ENCODE measurements around the gene ARHGAP45.
A peak's percentile ranks its signal among the peaks of the same experiment; 100 is the strongest.
"Not testable (repeated sequence)": the region's sequence is repeated elsewhere in the genome, so short reads cannot be mapped to it uniquely, and the experiment has no call there.

The ARHGAP45 gene, protein sequence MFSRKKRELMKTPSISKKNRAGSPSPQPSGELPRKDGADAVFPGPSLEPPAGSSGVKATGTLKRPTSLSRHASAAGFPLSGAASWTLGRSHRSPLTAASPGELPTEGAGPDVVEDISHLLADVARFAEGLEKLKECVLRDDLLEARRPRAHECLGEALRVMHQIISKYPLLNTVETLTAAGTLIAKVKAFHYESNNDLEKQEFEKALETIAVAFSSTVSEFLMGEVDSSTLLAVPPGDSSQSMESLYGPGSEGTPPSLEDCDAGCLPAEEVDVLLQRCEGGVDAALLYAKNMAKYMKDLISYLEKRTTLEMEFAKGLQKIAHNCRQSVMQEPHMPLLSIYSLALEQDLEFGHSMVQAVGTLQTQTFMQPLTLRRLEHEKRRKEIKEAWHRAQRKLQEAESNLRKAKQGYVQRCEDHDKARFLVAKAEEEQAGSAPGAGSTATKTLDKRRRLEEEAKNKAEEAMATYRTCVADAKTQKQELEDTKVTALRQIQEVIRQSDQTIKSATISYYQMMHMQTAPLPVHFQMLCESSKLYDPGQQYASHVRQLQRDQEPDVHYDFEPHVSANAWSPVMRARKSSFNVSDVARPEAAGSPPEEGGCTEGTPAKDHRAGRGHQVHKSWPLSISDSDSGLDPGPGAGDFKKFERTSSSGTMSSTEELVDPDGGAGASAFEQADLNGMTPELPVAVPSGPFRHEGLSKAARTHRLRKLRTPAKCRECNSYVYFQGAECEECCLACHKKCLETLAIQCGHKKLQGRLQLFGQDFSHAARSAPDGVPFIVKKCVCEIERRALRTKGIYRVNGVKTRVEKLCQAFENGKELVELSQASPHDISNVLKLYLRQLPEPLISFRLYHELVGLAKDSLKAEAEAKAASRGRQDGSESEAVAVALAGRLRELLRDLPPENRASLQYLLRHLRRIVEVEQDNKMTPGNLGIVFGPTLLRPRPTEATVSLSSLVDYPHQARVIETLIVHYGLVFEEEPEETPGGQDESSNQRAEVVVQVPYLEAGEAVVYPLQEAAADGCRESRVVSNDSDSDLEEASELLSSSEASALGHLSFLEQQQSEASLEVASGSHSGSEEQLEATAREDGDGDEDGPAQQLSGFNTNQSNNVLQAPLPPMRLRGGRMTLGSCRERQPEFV

DNA sequence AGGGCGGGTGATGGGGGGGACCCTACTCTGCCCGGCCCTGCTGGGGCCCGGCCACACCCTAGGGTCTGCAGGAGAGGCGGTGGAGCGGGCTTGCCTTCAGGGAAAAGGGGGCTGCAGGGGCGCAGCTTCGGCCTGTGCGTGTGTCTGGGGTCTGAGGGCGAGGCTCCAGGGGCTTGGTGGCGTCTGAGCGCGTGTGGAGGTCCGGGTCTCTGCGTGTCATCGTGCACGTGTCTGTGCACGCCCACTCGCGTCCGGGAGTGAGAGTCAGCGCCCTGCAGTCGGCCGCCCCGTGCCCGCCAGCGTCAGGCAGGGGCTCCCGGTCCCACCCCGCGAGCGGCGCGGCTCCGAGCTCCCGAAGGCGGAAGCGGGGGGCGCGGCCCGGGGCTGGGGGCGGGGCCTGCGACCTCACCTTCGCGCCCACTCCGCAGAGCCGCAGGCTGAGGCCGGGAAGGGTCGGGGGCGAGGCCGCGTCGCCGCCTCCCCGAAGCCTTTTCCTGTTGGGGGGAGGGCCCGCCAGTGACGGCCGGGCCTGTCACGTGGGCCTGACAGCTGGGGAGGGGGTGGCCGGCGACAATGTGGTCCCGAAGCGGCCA, at the start of gene ARHGAP45:
Gene ARHGAP45, plus strand, starts transcription at position 420 of the 593 bp plus-strand sequence. CDS start 239 bp downstream, outside the sequence.
- DNase-seq: peak; percentile 47

DNA sequence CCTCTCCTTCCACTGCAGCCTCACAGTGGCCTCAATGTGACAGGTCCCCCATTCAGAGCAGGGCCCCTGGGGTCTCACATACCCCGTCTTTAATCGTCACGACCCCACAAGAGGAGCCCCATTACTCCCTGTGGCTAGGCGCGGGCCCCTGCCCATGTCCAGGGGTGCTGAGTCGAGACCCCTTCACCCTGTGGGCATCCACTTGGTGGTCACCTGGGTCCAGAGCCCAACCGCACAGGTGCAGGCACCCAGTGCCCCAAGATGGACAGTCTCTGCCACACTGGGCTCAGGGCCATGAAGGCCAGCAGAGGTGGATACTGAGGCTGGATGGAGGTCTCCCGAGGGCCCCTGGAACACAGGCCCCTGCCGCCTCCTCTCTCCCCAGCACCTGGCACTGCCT, 49.1 kb upstream of the ARHGAP45 start:
- no peak for DNase-seq

DNA sequence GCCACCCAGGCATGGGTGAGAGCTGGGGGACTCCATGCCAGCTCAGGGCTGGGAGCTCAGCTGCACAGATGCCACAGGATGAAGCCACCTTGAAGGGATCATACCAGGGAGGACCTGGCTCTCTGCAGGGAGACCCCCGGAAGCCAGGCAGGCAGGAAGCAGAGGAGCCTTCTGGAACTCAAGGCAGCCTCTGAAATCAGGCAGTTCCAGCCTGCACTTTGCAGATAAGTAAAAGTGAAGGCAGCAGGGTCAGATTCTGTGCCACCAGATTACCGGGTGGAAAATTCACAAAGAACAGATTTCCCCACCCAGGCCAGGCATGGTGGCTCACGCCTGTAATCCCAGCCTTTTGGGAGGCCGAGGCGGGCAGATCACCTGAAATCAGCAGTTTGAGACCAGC, 48.6 kb upstream of the ARHGAP45 start:
- DNase-seq: no peak

DNA sequence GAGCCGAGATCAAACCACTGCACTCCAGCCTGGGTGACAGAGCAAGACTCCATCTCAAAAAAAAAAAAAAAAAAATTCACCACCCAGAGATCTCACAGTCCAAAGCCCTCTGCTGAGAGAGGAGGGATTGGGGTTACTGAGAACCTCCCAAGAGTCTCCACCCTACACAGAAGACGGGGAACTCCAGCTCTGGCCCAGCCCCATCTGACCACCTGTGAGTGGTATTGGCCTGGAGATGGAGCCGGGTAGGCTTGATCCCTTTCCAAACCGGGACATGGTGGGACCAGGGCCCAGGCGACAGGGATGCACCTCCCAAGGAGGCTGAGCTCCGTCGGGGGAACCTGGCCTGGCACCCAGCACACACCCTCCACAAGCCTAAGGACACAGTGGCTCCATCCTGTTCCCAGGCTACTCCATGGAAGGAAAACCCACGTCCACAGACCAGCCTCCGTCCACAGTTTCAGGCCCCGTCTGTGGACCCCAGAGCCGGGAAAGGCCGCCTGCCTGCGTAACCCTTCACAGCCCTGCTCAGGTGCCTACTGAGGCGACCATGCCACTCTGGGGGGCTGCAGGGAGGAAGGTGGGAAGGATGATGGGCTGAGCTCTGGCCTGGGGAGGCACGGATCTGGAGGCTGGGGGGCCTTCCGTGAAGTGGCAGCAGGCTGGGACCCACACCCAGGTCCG, 47.9 kb upstream of the ARHGAP45 start:
- no peak for DNase-seq

DNA sequence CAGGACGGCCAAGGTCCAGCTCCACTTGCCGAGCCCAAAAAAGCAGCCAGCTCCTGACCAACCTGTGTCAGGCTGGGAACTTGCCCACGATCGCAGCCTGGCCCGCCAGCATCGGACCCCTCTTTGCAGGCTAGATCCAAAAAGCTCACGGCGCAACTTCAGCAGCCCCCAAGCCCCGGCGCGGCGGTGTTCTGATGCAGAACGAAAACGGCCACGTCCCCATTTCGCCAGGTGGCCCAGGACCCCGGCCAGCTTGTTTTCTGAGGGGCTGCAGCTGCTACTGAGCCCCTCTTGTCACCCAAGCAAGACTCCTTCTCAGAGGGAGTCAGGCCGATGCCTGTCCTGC, 47.4 kb upstream of the ARHGAP45 start:
- DNase-seq: no peak

DNA sequence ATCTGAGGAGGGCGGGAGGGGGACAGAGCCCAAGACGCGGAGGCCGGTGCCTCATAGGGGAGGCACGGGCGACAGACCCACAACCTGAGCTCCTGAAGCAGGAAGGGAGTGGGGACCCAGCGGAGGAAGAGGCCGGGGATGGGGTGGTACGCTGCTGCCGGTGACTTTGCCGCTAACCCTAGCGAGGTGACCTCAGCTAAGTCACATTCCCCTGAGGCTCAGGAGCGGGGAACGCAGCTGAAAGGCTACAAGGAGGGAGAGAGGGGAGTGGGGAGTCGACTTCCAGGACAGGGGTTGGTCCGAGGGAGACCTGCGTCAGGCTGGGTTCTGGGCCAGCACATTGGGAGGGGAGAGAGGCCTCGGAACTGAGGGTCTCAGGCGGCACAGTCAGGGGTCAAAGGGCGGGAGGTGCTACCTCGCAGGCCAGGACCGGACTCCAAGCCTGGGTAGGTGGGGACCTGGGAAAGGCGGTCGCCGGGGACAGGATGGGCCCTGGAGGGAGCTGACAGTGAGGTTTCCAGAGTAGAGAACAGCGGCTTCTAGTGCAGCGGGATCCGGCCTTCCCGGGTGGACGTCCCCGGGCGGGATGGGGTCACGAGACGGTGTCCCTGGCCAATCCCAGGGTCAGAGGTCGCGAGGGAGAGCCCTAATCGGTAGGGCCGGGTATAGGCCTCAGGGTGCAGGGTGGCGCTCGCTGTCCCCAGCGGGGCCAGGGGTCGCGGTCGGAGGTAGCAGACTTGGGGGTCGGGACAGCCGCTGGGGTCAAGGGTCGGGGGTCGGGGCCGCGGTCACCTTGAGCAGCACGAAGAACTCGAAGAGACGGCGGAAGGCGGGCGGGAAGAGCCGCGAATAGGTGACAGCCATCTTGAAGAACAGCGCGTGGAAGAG, 46.7 kb upstream of the ARHGAP45 start:
- DNase-seq: no peak

DNA sequence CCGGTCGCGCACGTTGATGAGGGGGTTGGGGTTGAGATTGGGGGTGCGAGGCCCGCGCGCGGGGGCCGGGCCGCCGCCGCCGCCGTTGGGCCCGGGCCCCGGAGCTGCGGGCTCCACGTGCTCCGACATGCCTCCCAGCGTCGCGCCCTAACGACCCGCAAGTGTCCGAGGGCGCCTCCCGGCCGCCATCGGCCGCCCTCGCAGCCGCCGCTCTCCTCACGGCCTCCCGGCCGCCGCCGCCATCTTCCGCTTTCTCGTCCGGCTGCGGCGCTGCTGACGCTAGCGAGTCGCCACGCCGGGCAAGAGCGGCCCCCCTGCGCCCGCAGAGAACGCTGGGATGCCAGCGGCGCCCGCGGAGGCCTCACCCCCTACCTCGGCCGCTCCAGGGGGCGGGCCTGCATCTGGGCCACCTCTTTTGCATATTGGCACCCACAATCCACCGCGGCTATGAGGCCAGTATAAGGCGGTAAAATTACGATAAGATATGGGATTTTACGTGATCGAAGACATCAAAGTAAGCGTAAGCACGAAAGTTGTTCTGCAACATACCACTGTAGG, 46.0 kb upstream of the ARHGAP45 start, which contains the start of gene TMEM259:
Gene TMEM259, minus strand, starts transcription at position 256 of the 558 bp plus-strand sequence. Its CDS starts 127 bp downstream, at position 129.
- peak; percentile 96 for DNase-seq

DNA sequence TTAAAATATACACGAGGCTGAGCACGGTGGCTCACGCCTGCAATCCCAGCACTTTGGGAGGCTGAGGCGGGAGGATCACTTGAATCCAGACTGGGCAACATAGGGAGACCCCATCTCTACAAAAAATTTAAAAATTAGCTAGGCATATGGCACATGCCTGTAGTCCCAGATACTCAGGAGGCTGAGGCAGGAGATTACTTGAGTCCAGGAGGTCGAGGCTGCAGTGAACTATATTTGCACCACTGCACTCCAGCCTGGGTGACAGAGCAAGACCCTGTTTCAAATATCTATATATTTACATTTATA, 43.1 kb upstream of the ARHGAP45 start:
- DNase-seq: not testable (repeated sequence)

DNA sequence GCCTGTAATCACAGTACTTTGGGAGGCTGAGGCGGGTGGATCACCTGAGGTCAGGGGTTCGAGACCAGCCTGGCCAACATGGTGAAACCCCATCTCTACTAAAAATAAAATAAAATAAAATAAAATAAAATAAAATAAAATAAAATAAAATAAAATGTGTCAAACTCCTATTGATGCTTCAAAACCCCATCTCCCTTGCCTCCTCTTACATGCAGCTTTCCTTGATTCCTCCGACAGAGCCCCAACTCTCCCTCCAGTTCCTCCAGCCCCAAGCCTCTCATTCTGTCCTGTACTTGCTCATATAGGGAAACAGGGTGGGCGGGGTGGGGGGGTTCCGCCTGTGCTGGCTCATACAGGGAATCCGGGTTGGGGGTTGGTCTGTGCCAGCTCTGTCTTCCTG, 41.9 kb upstream of the ARHGAP45 start:
- DNase-seq: not testable (repeated sequence)

DNA sequence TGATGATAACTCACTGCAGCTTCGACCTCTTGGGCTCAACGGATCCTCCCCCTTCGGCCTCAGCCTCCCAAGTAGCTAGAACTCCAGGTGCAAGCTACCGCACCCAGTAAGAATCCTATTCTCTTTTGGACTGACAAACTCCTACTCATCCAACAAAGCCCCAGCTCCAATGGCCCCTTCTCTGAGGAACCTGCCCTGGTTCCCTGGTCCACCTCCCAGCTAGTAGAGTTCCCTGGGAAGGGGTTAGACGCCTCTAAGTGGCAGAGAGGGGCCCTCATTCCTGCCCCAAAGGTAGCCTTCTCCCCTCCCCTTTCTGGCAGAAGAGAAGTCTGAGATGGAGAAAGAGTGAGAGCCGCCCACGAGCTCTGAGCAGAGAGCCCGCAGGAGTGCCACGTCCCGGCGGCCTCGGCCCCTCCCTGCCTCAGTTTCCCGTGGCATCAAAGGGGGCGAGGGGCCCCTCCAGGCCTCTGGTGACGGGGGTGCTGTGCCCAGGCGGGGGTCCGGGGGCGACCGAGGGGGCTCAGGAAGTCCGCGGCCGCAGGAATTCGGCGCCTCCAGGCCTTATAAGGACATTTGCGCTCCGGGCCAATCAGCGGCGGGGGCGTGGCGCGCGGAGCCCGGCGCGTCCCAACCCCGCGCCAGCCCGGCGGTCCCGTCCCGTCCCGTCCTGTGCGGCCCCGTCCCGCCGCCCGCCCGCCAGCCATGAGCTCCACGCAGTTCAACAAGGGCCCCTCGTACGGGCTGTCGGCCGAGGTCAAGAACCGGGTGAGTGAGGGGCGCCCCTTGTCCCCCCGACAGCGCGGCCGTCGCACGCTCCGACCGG, 40.8 kb upstream of the ARHGAP45 start, which contains the start of gene CNN2:
Gene CNN2, plus strand, starts transcription at position 649 of the 823 bp plus-strand sequence. Its CDS starts 54 bp downstream, at position 703.
- peak; percentile 25 for DNase-seq

DNA sequence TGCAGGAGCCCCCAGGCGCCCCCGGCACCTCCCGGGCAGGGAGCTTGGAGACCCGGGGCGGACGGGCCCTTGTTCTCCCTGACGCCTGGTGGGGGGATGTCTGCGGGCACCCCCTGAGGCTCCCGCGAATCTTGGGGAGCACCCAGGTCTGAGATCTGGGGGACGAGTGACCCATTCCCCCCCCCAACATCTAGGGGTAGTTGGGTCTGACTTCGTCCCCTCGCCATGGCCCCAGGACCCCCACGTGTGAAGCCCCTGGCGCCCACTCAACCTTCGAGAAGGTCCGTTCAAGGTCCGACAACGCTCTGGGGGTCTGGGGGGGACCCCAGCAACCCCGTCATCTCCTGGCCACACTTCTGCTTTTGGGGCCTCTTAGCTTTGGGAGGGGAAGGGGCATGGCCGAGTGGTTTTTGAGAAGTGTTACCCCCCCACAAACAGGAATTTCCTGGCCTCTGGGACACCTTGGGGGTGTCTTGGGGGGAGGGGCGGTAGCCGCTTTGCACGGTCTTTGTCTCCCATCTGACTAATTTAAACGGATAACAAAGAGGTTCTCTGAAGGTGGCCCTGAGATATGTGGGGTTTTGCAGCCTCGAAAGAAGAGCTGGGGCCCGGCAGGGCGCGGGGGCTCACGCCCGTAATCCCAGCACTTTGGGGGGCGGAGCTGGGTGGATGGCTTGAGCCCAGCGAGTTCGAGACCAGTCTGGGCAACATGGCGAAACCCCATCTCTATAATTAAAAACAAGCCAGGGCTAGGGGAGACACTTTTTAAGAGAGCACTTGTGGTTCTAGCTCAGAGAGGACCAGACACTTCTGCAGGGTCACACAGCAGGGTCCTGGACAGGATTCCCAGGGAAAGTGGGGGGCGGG, 40.0 kb upstream of the ARHGAP45 start:
- DNase-seq: peak; percentile 26

DNA sequence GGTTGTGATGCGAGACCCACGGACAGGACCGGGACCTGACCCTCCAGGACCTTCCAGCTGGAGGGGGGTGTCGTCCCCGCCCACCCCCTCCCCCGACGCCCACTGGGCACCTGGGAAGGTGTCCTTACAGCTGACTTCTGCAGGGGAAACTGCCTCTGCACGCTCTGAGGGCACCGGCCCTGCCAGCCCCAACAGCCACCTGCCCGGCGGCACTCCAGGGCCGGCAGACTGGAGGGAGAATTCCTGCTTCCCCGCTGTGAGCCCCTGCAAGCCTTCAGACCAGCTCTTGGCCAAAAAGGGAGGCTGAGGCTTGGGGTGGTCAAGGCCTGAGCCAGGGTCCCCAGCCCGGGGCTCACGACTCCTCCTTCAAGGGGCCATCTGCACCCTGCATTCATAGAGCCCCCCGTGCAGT, 39.3 kb upstream of the ARHGAP45 start:
- no peak for DNase-seq

DNA sequence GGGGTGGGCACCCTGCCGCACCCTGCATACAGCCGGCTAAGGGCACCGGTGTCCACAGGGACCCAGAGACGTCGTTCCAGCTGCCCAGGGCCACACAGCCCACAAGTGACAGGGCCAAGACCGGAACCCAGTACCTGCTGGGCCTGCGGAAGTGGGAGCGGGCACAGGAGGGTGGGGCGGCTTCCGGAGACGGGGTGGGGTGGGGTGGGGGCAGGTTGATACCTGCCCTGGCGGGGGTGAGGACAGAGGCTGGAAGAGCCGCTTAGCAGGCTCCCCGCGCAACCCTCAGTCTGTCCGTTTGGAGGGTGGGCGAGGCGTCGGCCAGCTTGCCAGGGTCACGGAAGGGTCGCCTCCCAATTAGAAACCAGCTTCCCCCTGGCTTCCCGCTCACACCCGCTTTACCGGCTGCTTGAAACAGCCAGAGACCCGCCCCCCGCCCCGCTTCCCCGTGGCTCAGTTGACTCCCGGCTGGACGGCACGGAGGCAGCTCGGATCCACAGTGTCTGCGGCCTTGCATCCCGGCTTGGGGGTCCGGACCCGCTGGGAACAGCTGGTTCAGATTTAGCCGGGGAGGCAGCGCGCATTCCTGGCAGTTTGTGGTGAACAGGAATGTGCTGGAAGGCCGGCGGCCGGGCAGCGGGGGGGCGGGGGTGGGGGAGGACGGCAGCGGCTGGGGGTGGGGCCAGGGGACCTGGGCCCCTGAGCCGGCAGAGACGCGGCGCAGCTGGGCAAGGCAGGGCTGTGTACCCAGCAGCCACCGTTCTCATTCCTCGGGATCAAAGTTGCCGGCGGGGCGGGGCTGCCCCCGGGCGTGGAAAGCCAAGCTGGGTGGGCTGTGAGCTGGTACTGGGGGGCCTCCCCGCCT, 38.7 kb upstream of the ARHGAP45 start:
- peak; percentile 10 for DNase-seq

DNA sequence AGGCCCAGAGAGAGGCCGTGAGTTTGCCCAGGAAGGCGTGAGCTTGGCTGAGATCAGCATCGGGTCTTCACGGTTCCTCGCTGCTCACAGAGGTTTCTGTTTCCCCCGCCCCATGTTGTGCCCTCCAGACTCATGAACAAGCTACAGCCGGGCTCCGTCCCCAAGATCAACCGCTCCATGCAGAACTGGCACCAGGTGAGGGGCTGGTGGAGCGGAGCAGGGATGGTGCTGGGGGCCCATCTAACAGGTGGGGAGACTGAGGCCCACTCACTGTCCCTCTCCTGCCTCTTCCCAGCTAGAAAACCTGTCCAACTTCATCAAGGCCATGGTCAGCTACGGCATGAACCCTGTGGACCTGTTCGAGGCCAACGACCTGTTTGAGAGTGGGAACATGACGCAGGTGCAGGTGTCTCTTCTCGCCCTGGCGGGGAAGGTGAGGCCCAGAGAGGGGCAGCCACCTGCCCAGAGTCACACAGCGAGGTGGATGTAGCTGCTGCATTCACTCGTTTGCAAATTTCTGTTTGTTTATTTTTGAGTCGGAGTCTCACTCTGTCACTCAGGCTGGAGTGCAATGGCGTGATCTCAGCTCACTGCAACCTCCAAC, 34.6 kb upstream of the ARHGAP45 start:
- DNase-seq: no peak

DNA sequence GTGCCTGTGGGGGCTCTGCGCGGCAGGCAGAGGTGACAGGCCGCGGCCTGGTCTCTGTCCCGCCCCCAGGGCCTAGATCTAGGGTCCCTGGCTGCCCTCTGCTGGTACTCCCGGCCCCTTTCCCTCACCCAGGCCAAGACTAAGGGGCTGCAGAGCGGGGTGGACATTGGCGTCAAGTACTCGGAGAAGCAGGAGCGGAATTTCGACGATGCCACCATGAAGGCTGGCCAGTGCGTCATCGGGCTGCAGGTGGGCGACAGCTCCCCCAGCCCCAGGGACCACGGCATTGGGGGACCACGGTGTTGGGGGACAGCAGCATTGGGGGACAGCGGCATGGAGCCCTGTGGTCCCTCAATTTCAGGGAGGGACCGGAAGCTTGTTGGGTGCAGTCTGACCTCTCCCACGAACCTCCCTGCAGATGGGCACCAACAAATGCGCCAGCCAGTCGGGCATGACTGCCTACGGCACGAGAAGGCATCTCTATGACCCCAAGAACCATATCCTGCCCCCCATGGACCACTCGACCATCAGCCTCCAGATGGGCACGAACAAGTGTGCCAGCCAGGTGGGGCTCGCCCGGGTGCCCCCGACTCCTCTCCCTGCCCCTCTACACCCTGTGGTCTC, 30.9 kb upstream of the ARHGAP45 start:
- no peak for DNase-seq

DNA sequence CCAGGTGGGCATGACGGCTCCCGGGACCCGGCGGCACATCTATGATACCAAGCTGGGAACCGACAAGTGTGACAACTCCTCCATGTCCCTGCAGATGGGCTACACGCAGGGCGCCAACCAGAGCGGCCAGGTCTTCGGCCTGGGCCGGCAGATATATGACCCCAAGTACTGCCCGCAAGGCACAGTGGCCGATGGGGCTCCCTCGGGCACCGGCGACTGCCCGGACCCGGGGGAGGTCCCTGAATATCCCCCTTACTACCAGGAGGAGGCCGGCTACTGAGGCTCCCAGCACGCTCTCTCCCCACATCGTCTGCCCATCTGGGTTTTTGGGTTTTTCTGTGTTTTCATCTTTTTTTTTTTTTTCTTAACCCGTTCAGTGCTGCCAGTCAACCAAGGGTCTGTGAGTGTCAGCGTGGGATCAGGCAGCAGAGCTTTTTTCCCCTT, 29.3 kb upstream of the ARHGAP45 start:
- no peak for DNase-seq
